Measurements from ENCODE around the gene CDC27.

- TF ChIP-seq, protein P1, sequence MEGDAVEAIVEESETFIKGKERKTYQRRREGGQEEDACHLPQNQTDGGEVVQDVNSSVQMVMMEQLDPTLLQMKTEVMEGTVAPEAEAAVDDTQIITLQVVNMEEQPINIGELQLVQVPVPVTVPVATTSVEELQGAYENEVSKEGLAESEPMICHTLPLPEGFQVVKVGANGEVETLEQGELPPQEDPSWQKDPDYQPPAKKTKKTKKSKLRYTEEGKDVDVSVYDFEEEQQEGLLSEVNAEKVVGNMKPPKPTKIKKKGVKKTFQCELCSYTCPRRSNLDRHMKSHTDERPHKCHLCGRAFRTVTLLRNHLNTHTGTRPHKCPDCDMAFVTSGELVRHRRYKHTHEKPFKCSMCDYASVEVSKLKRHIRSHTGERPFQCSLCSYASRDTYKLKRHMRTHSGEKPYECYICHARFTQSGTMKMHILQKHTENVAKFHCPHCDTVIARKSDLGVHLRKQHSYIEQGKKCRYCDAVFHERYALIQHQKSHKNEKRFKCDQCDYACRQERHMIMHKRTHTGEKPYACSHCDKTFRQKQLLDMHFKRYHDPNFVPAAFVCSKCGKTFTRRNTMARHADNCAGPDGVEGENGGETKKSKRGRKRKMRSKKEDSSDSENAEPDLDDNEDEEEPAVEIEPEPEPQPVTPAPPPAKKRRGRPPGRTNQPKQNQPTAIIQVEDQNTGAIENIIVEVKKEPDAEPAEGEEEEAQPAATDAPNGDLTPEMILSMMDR (IDR thresholded peaks at IDR 0.05; ENCODE audit: insufficient read depth, low read depth, low read length), result no peak
- TF ChIP-seq EZH2 (IDR thresholded peaks at IDR 0.05; ENCODE audit: insufficient read depth, low read length), result no peak
Measured at GRCh38 chr17:47197821-47198220, 8.7 kb upstream of the CDC27 start.
